ENCODE results near the gene SMIM33. TPM values are rescaled to one million over a fixed set of nuclear protein-coding genes. Genes with fewer than 3 reads are reported as not detected.

Gene SMIM33
- total RNA-seq, 1 experiment from 2014 or later: not detected

- H3K79me2 ChIP-seq (ENCODE audit: insufficient read depth, low read length): no peaks in the 10 kb centered on the region
- H3K23ac ChIP-seq (ENCODE audit: insufficient read length, low read depth, low read length): no peak overlapping the region
- Mint-ChIP-seq H3K36me3 (ENCODE audit: insufficient read depth in 1 of 3, low read depth in 3 of 3) (no peaks in the 10 kb centered on the region), H3K27ac (no peak overlapping the region), H3K27me3 (ENCODE audit: low read depth) (peaks cover 3% of the 10 kb centered on the region), H3K4me1 (peaks cover 15 to 21% of the 10 kb centered on the region in 2 experiments), H3K9me3 (no peaks in the 10 kb centered on the region), H3K4me3 (no peak overlapping the region)
- no peak overlapping the region for H3K4ac ChIP-seq (ENCODE audit: low read depth, low read length)
- no peaks in the 10 kb centered on the region for H3K27me3 ChIP-seq (ENCODE audit: insufficient read depth, low read length)
- H3K9ac ChIP-seq (ENCODE audit: extremely low read depth, insufficient read length, low read length): no peak overlapping the region
- no peak overlapping the region for H2BK5ac ChIP-seq (ENCODE audit: insufficient read length, low read length)
- no peak overlapping the region for H2BK120ac ChIP-seq (ENCODE audit: low read depth, low read length, poor library complexity, severe bottlenecking)
- no peak overlapping the region for H2BK15ac ChIP-seq (ENCODE audit: low read depth, low read length)
- no peak overlapping the region for H3T11ph ChIP-seq (ENCODE audit: low read length)
- H4K5ac ChIP-seq (ENCODE audit: insufficient read length, low read depth, low read length): no peak overlapping the region
- H3K14ac ChIP-seq (ENCODE audit: insufficient read depth, low read length): no peak overlapping the region
- no peak overlapping the region for H3K4me2 ChIP-seq (ENCODE audit: insufficient read depth, insufficient read length, low read length)
- no peak overlapping the region for H3K56ac ChIP-seq (ENCODE audit: insufficient read length, low read depth, low read length)
- H2AK5ac ChIP-seq (ENCODE audit: insufficient read length, low read length): no peak overlapping the region
- no peak overlapping the region for H2AFZ ChIP-seq (ENCODE audit: low read length)
- no peak overlapping the region for H3K27ac ChIP-seq (ENCODE audit: insufficient read length, low read depth, low read length)
- no peak overlapping the region for H4K91ac ChIP-seq (ENCODE audit: insufficient read length, low read depth, low read length)
- no peak overlapping the region for H2BK12ac ChIP-seq (ENCODE audit: insufficient read length, low read depth, low read length)
- WGBS (ENCODE audit: extremely low coverage, insufficient read length, low lambda C conversion rate): no CpG with 5 or more reads among the region's 4 CpGs
- no peaks in the 10 kb centered on the region for H4K20me1 ChIP-seq (ENCODE audit: control insufficient read depth, insufficient read depth, insufficient read length)
- H3K23me2 ChIP-seq (ENCODE audit: insufficient read length, low read depth, low read length, poor library complexity, severe bottlenecking): no peaks in the 10 kb centered on the region
- H3K4me1 ChIP-seq (ENCODE audit: insufficient read depth, low read length): no peaks in the 10 kb centered on the region
- H3K9me3 ChIP-seq (ENCODE audit: control insufficient read depth, low read depth, low read length): no peaks in the 10 kb centered on the region
- TF ChIP-seq CTCF (conservative IDR thresholded peaks at IDR 0.05): no peak
- no peak overlapping the region for H2BK20ac ChIP-seq (ENCODE audit: low read depth, low read length, poor library complexity, severe bottlenecking)
- no peak overlapping the region for H3K18ac ChIP-seq (ENCODE audit: insufficient read length, low read depth, low read length)
- no peak for DNase-seq
- no peak overlapping the region for H4K8ac ChIP-seq (replicated peaks; ENCODE audit: insufficient read length, low read depth, low read length)
- no peaks in the 10 kb centered on the region for H3K79me1 ChIP-seq (ENCODE audit: insufficient read depth, low read depth, low read length, poor library complexity, severe bottlenecking)
Measured at GRCh38 chr5:139443831-139444453, 26.9 kb upstream of the SMIM33 start.
